NCI-H1048 (cell line): ENCODE data around the gene APBA1.

ENCODE experiments used
- DNase-seq: peaks from one replicate; lab custom pipeline; 2025; lab: John Stamatoyannopoulos, UW

APBA1 gene

GRCh38 chr9:69526699-69527098, 145.5 kb downstream of the APBA1 start:
- no peak for DNase-seq

GRCh38 chr9:69519470-69520240, 152.5 kb downstream of the APBA1 start:
- no peak for DNase-seq

- DNase-seq, result no peak
These were observed 155.5 kb downstream of the APBA1 start for GRCh38 chr9:69516353-69517322.

GRCh38 chr9:69515810-69516209, 156.4 kb downstream of the APBA1 start:
- DNase-seq, result no peak

- no peak for DNase-seq
These were observed 158.9 kb downstream of the APBA1 start for GRCh38 chr9:69513141-69513820.

GRCh38 chr9:69504058-69504457, 168.1 kb downstream of the APBA1 start:
- no peak for DNase-seq

- DNase-seq, result no peak
These were observed 169.4 kb downstream of the APBA1 start for GRCh38 chr9:69502671-69503301.

GRCh38 chr9:69500896-69501295, 171.3 kb downstream of the APBA1 start:
- DNase-seq, result no peak

GRCh38 chr9:69499959-69500358, 172.2 kb downstream of the APBA1 start:
- DNase-seq, result no peak

GRCh38 chr9:69499407-69499806, 172.8 kb downstream of the APBA1 start:
- DNase-seq, result no peak

- DNase-seq, result no peak
These were observed 173.7 kb downstream of the APBA1 start for GRCh38 chr9:69498470-69498869.

GRCh38 chr9:69497816-69498215, 174.4 kb downstream of the APBA1 start:
- DNase-seq, result no peak

- DNase-seq, result no peak
These were observed 175.2 kb downstream of the APBA1 start for GRCh38 chr9:69496846-69497450.

GRCh38 chr9:69495296-69495695, 176.9 kb downstream of the APBA1 start:
- DNase-seq, result no peak

- no peak for DNase-seq
These were observed 177.4 kb downstream of the APBA1 start for GRCh38 chr9:69494763-69495162.

- DNase-seq, result no peak
These were observed 178.0 kb downstream of the APBA1 start for GRCh38 chr9:69494208-69494607.

GRCh38 chr9:69486498-69486897, 185.7 kb downstream of the APBA1 start:
- no peak for DNase-seq

- DNase-seq, result no peak
These were observed 186.7 kb downstream of the APBA1 start for GRCh38 chr9:69485466-69485865.

GRCh38 chr9:69483886-69484422, 188.2 kb downstream of the APBA1 start:
- no peak for DNase-seq

- no peak for DNase-seq
These were observed 195.4 kb downstream of the APBA1 start for GRCh38 chr9:69476797-69477196.

GRCh38 chr9:69476016-69476415, 196.2 kb downstream of the APBA1 start:
- no peak for DNase-seq
